Transverse colon (tissue), 4 donors: Measurements from ENCODE around the gene STXBP4. TPM values are rescaled to one million over a fixed set of nuclear protein-coding genes. Genes with fewer than 3 reads are reported as not detected.

Experiments used
- DNase-seq: peaks from one replicate; pipeline ENCODE4 v3.0.0-alpha.2; 2019
- H3K27ac ChIP-seq, 4 donors: fragments of 200-600 bp; sonication (generic); 2 replicates each; pipeline ENCODE4 v1.5.1; 2016 to 2018; ENCODE audit warnings: inconsistent platforms in 4 of 4
- H3K27me3 ChIP-seq: fragments of 200-600 bp; sonication (generic); 2 replicates; pipeline ENCODE4 v1.5.1; 2017; ENCODE audit warnings: inconsistent platforms
- H3K36me3 ChIP-seq, 4 donors: fragments of 200-600 bp; sonication (generic); 2 replicates each; pipeline ENCODE4 v1.5.1; 2017 to 2019; ENCODE audit warnings: inconsistent platforms in 4 of 4
- H3K4me1 ChIP-seq, 4 donors: fragments of 200-600 bp; sonication (generic); 2 replicates each; pipeline ENCODE4 v1.5.1; 2017 to 2020; ENCODE audit warnings: inconsistent platforms in 4 of 4
- H3K4me3 ChIP-seq, 4 donors: fragments of 200-600 bp; sonication (generic); 1 replicate in 1 of 4; 2 replicates in 3 of 4; pipeline versions ENCODE4 v1.5.1 to v1.6.1; 2017 to 2019; ENCODE audit warnings: inconsistent platforms in 4 of 4
- H3K9me3 ChIP-seq, 2 donors: fragments of 200-600 bp; sonication (generic); 2 replicates each; pipeline ENCODE4 v1.5.1; 2017 to 2019; ENCODE audit warnings: inconsistent platforms in 2 of 2
- EP300 ChIP-seq: sonication (generic); formaldehyde crosslinking; IDR thresholded peaks from one replicate; pipeline ENCODE4 v1.6.1; 2017; ENCODE audit warnings: antibody characterized with exemption, low read depth
- POLR2A ChIP-seq: fragments of 450-650 bp; IDR thresholded peaks from one replicate; pipeline ENCODE4 v1.6.1; 2016; ENCODE audit warnings: antibody characterized with exemption, mild to moderate bottlenecking, moderate library complexity
- POLR2AphosphoS5 ChIP-seq, 3 donors: sonication (generic); formaldehyde crosslinking; IDR thresholded peaks; one replicate each; pipeline ENCODE4 v1.6.1; 2016; ENCODE audit warnings: antibody characterized with exemption in 3 of 3
- WGBS, 2 donors: methylation state at CpG; one replicate each; pipeline ENCODE4 v1.1.5; 2018; ENCODE audit warnings: low coverage in 1 of 2; 5-methylcytosine and 5-hydroxymethylcytosine counted together
- in situ Hi-C, 4 donors: fragments of 200-750 bp; cut with MboI; loops; one replicate each; pipeline versions ENCODE4 v1.15.0 to v1.15.1; 2017; ENCODE audit warnings: low sequenced_read_pairs in 3 of 4, low pct_ligation_motif_present in 1 of 4, low pct_unique_long_range_greater_than_20kb in 1 of 4
- intact Hi-C: fragments of 100-400 bp; cut with DNase I; formaldehyde crosslinking; loops from one replicate; pipeline ENCODE4 v1.15.1; 2023; ENCODE audit warnings: low total_unique reads
- total RNA-seq, 4 donors: library from RNA; depleted of rRNA; stranded (reverse); fragments of >200 nt; gene quantifications; one replicate each; pipeline ENCODE4 v1.1.0, GENCODE V29; 2016
- TF ChIP-seq, protein P1 (sequence below), 5 experiments: fragments of 200-600 bp in 3 of 5; fragments of 450-650 bp in 2 of 5; sonication (generic) in 3 of 5; IDR thresholded peaks; 1 replicate in 2 of 5; 2 replicates in 3 of 5; pipeline ENCODE4 v1.5.1; 2016 to 2017; ENCODE audit warnings: antibody characterized with exemption in 5 of 5, inconsistent platforms in 3 of 5, mild to moderate bottlenecking in 2 of 5, moderate library complexity in 1 of 5

Gene STXBP4
- total RNA-seq, 4 donors from 2014 or later = 1.4 to 16.2 (median 4.4) TPM

DNA sequence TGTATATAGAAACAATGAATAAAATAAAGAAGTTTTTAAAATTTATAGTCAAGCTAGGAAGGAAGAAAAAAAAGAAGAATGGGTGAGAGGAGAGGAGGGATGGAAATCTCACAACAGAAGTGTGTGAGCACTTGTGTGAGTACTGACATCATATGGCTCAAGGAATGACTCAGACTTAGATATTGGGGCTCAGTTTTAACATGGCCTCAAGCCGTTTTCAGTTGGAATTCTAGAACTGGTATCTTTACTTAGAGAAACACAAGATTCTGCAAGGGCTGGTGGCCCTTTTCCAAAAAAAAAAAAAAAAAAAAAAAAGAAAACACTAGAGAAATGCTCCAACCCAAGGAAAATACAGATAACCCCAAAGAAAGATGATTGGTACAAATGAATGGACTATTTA, 55.1 kb downstream of the STXBP4 start:
- H3K27ac ChIP-seq = no peak overlapping the region
- no peak for DNase-seq
- no peak overlapping the region for H3K4me3 ChIP-seq
- intact Hi-C loops (no loop called here), in situ Hi-C loops (no loop called here)
- no peak for TF ChIP-seq POLR2AphosphoS5 (IDR thresholded peaks at IDR 0.05)
- TF ChIP-seq, protein P1, sequence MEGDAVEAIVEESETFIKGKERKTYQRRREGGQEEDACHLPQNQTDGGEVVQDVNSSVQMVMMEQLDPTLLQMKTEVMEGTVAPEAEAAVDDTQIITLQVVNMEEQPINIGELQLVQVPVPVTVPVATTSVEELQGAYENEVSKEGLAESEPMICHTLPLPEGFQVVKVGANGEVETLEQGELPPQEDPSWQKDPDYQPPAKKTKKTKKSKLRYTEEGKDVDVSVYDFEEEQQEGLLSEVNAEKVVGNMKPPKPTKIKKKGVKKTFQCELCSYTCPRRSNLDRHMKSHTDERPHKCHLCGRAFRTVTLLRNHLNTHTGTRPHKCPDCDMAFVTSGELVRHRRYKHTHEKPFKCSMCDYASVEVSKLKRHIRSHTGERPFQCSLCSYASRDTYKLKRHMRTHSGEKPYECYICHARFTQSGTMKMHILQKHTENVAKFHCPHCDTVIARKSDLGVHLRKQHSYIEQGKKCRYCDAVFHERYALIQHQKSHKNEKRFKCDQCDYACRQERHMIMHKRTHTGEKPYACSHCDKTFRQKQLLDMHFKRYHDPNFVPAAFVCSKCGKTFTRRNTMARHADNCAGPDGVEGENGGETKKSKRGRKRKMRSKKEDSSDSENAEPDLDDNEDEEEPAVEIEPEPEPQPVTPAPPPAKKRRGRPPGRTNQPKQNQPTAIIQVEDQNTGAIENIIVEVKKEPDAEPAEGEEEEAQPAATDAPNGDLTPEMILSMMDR (IDR thresholded peaks at IDR 0.05) = no peak
- TF ChIP-seq POLR2A = no peak
- no peak for TF ChIP-seq EP300
- no peaks in the 10 kb centered on the region for H3K9me3 ChIP-seq
- H3K4me1 ChIP-seq = no peaks in the 10 kb centered on the region
- H3K36me3 ChIP-seq = no peaks in the 10 kb centered on the region
- no peaks in the 10 kb centered on the region for H3K27me3 ChIP-seq
- WGBS, 2 donors = 3 to 33% methylated on average over 1 of the region's 1 CpG

DNA sequence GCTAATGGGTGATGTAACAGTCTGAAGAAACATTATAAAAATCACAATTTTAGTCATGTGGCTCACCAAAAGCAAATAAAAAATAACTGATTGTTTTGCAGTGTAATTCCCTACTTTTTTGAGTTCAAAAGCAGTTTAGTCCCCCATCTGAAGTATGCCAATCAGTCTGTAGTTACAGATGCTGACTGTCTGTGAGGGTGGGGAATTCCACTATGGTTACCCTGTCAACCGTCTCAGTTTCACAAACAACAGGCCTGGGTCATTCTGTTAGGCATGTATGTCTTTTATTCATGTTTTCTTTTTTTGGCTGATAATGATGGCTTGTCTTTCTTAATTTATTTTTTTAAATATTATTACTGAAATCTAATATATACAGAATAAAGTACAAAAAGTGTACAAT, 69.3 kb downstream of the STXBP4 start:
- no peak for DNase-seq
- Histone ChIP-seq H3K4me3 (no peak overlapping the region), H3K27ac (no peak overlapping the region), H3K27me3 (no peaks in the 10 kb centered on the region), H3K36me3 (no peaks in the 10 kb centered on the region), H3K9me3 (no peaks in the 10 kb centered on the region), H3K4me1 (no peaks in the 10 kb centered on the region)
- TF ChIP-seq, protein P1 (IDR thresholded peaks at IDR 0.05) = no peak
- TF ChIP-seq EP300 = no peak
- 0 to 33% methylated on average over 1 of the region's 1 CpG for WGBS, 2 donors
- in situ Hi-C loops (no loop called here), intact Hi-C loops (no loop called here)

- TF ChIP-seq POLR2AphosphoS5 (IDR thresholded peaks at IDR 0.05) (no peak), EP300 (no peak), POLR2A (no peak)
- TF ChIP-seq, protein P1 (IDR thresholded peaks at IDR 0.05) = no peak
- no peak overlapping the region for H3K4me3 ChIP-seq
- no peaks in the 10 kb centered on the region for H3K9me3 ChIP-seq
- no peaks in the 10 kb centered on the region for H3K4me1 ChIP-seq
- H3K27ac ChIP-seq = no peak overlapping the region
- in situ Hi-C loops = no loop called here
- no peak for DNase-seq
- no peaks in the 10 kb centered on the region for H3K27me3 ChIP-seq
- intact Hi-C loops = no loop called here
- H3K36me3 ChIP-seq = no peaks in the 10 kb centered on the region
- 92 to 100% methylated on average over 1 of the region's 1 CpG for WGBS, 2 donors
Measured at GRCh38 chr17:55038291-55038690, 69.7 kb downstream of the STXBP4 start.

- WGBS, 2 donors = 65 to 69% methylated on average over 4 of the region's 4 CpGs
- TF ChIP-seq, protein P1 (IDR thresholded peaks at IDR 0.05) = no peak
- no peak for TF ChIP-seq POLR2AphosphoS5 (IDR thresholded peaks at IDR 0.05)
- no peak for TF ChIP-seq POLR2A
- TF ChIP-seq EP300 = no peak
- intact Hi-C loops = no loop called here
- no peak overlapping the region for H3K27ac ChIP-seq
- no peaks in the 10 kb centered on the region for H3K9me3 ChIP-seq
- in situ Hi-C loops = no loop called here
- no peaks in the 10 kb centered on the region for H3K4me1 ChIP-seq
- no peak for DNase-seq
- no peak overlapping the region for H3K4me3 ChIP-seq
- H3K36me3 ChIP-seq = no peaks in the 10 kb centered on the region
- no peaks in the 10 kb centered on the region for H3K27me3 ChIP-seq
Measured at GRCh38 chr17:55040611-55041010, 72.0 kb downstream of the STXBP4 start.
